HepG2 (cell line): ENCODE measurements around the gene PAFAH1B1. TPM values are rescaled to one million over a fixed set of nuclear protein-coding genes. Genes with fewer than 3 reads are reported as not detected.
A peak's percentile ranks its signal among the peaks of the same experiment; 100 is the strongest.

Source experiments
- ATAC-seq: fragments of 200-7000 bp; cut with Tn5 transposase; 3 replicates; pipeline ENCODE4 v1.9.1; 2020; ENCODE audit warnings: mild to moderate bottlenecking, moderate library complexity
- BruUV-seq: library from RNA; stranded (reverse); fragments of 400-500 nt; replicated peaks from 2 replicates; lab custom pipeline; 2021; lab: Mats Ljungman, UMichigan
- CTCF ChIA-PET: fragments of 300-600 bp; formaldehyde crosslinking; extraction: SDS; loops from one replicate; lab custom pipeline; 2021; ENCODE audit warnings: low total read pairs, inconsistent platforms, low intra/inter-chr PET ratio; lab: Yijun Ruan, JAX
- POLR2A ChIA-PET: fragments of 350-600 bp; sonication (Branson Sonifier 250); formaldehyde crosslinking; loops from one replicate; lab custom pipeline; 2020; ENCODE audit warnings: antibody characterized with exemption, inconsistent platforms; lab: Yijun Ruan, JAX
- DNase-seq: peaks from one replicate; pipeline ENCODE4 v3.0.0-alpha.2; 2015; ENCODE audit warnings: low spot score
- FAIRE-seq: peaks from 3 replicates; lab custom pipeline; 2011; peaks lifted over from hg19 to GRCh38; lab: Jason Lieb, UNC
- H2AFZ ChIP-seq: one replicate; pipeline ENCODE4 v1.6.1; 2011; ENCODE audit warnings: low read length, inconsistent platforms
- H3K27ac ChIP-seq: fragments of 300-600 bp; 3 replicates; pipeline ENCODE4 v1.8.0; 2011; ENCODE audit warnings: mixed run types, mild to moderate bottlenecking, mixed read lengths, low read length, inconsistent platforms; ENCODE audit not compliant: insufficient read depth; ENCODE audit errors: extremely low read length
- H3K27me3 ChIP-seq, 2 experiments: fragments of 200-600 bp in 1 of 2; 2 replicates in 1 of 2; 3 replicates in 1 of 2; pipeline versions ENCODE4 v1.6.0 to v1.8.0; 2011; ENCODE audit warnings: low read length in 2 of 2, mild to moderate bottlenecking in 2 of 2, moderate library complexity in 2 of 2, inconsistent platforms in 1 of 2; ENCODE audit not compliant: insufficient read depth in 2 of 2, control insufficient read depth in 1 of 2
- H3K36me3 ChIP-seq, 2 experiments: fragments of 200-600 bp in 1 of 2; replicated peaks in 1 of 2; 2 replicates in 1 of 2; 3 replicates in 1 of 2; pipeline versions ENCODE4 v1.5.1 to v1.8.0; 2011; ENCODE audit warnings: low read length in 2 of 2, inconsistent platforms in 1 of 2; ENCODE audit not compliant: insufficient read depth in 2 of 2, control insufficient read depth in 1 of 2
- H3K4me1 ChIP-seq: 2 replicates; pipeline ENCODE4 v1.5.1; 2012; ENCODE audit warnings: low read length, inconsistent platforms; ENCODE audit not compliant: insufficient read depth
- H3K4me2 ChIP-seq: 2 replicates; pipeline ENCODE4 v1.6.0; 2011; ENCODE audit warnings: low read depth, low read length, inconsistent platforms
- H3K4me3 ChIP-seq, 3 experiments: fragments of 200-600 bp in 1 of 3; sonication (generic), shearing (Covaris generic) in 1 of 3; replicated peaks in 1 of 3; 2 replicates each; pipeline ENCODE4 v1.5.1; 2011 to 2016; ENCODE audit warnings: low read length in 3 of 3, inconsistent platforms in 2 of 3, low read depth in 2 of 3, mild to moderate bottlenecking in 2 of 3, control low read depth in 1 of 3, mixed read lengths in 1 of 3; ENCODE audit not compliant: insufficient read depth in 1 of 3
- H3K79me2 ChIP-seq: one replicate; pipeline ENCODE4 v1.6.1; 2011; ENCODE audit warnings: low read length, inconsistent platforms; ENCODE audit not compliant: insufficient read depth
- H3K9ac ChIP-seq: 2 replicates; pipeline ENCODE4 v1.6.0; 2011; ENCODE audit warnings: mild to moderate bottlenecking, low read depth, low read length, inconsistent platforms; ENCODE audit not compliant: insufficient read depth
- H3K9me3 ChIP-seq: 2 replicates; pipeline ENCODE4 v1.5.1; 2012; ENCODE audit warnings: mild to moderate bottlenecking, low read length
- H4K20me1 ChIP-seq: 2 replicates; pipeline ENCODE4 v1.6.0; 2011; ENCODE audit warnings: inconsistent platforms, mild to moderate bottlenecking, low read length, moderate library complexity; ENCODE audit not compliant: insufficient read depth
- AGO2 ChIP-seq: fragments of 200-400 bp; formaldehyde crosslinking; optimal IDR thresholded peaks from 2 replicates; pipeline ENCODE3; 2017; ENCODE audit warnings: mild to moderate bottlenecking, low read depth, low read length, moderate library complexity
- EEA1 ChIP-seq: sonication (generic); formaldehyde crosslinking; IDR thresholded peaks from 2 replicates; pipeline ENCODE4 v1.5.1; 2020; ENCODE audit warnings: mild to moderate bottlenecking, missing genetic modification reagents, borderline replicate concordance
- HNRNPLL ChIP-seq: fragments of 200-400 bp; formaldehyde crosslinking; IDR thresholded peaks from 2 replicates; pipeline ENCODE4 v1.6.1; 2017; ENCODE audit warnings: mild to moderate bottlenecking, low read depth, low read length; ENCODE audit not compliant: poor library complexity, severe bottlenecking
- RBFOX2 ChIP-seq: fragments of 200-400 bp; formaldehyde crosslinking; IDR thresholded peaks from 2 replicates; pipeline ENCODE4 v1.6.1; 2017; ENCODE audit warnings: low read depth, mild to moderate bottlenecking, low read length
- RFX1 ChIP-seq: fragments of 450-650 bp; IDR thresholded peaks from 2 replicates; pipeline ENCODE4 v1.6.1; 2017
- SRSF4 ChIP-seq: fragments of 200-400 bp; formaldehyde crosslinking; IDR thresholded peaks from one replicate; pipeline ENCODE4 v1.6.1; 2018; ENCODE audit warnings: mild to moderate bottlenecking, low read depth, low read length, moderate library complexity; ENCODE audit not compliant: poor library complexity, severe bottlenecking
- STAT5B ChIP-seq: sonication (generic); formaldehyde crosslinking; IDR thresholded peaks from 2 replicates; pipeline ENCODE4 v1.4.0; 2020; ENCODE audit warnings: missing genetic modification reagents
- TFDP2 ChIP-seq: sonication (generic); formaldehyde crosslinking; IDR thresholded peaks from 2 replicates; pipeline ENCODE4 v1.4.0; 2020; ENCODE audit warnings: missing genetic modification reagents
- USF2 ChIP-seq, 2 experiments: sonication (generic) in 1 of 2; formaldehyde crosslinking in 1 of 2; IDR thresholded peaks; 2 replicates each; pipeline versions ENCODE4 v1.5.1 to v1.6.1; 2011 to 2020; ENCODE audit warnings: borderline replicate concordance in 1 of 2, low read depth in 1 of 2, low read length in 1 of 2, mild to moderate bottlenecking in 1 of 2, missing genetic modification reagents in 1 of 2, moderate library complexity in 1 of 2
- ZNF180 ChIP-seq: sonication (generic); formaldehyde crosslinking; IDR thresholded peaks from 2 replicates; pipeline ENCODE4 v1.4.0; 2020; ENCODE audit warnings: low read depth, missing genetic modification reagents, borderline replicate concordance
- ZSCAN25 ChIP-seq: sonication (generic); formaldehyde crosslinking; IDR thresholded peaks from 2 replicates; pipeline ENCODE4 v1.8.0; 2022; ENCODE audit warnings: mild to moderate bottlenecking, missing genetic modification reagents
- WGBS: methylation state at CpG from one replicate; pipeline ENCODE4 v1.1.6; 2017; ENCODE audit warnings: low lambda C conversion rate; 5-methylcytosine and 5-hydroxymethylcytosine counted together
- in situ Hi-C: cut with HindIII; loops from 2 replicates; pipeline ENCODE4 v1.10.0; 2017; ENCODE audit warnings: low pct_unique_long_range_greater_than_20kb; ENCODE audit not compliant: extremely low pct_ligation_motif_present
- intact Hi-C: fragments of 100-400 bp; cut with micrococcal nuclease; formaldehyde crosslinking; loops from one replicate; pipeline ENCODE4 v1.10.0; 2022; ENCODE audit not compliant: unreplicated experiment
- polyA plus RNA-seq, 8 experiments: library from polyadenylated mRNA; depleted of rRNA in 3 of 8; stranded (reverse) in 7 of 8; unstranded in 1 of 8; fragments of >200 nt; fragmentation: Illumina TruSeq in 4 of 8; extraction: Trizol in 4 of 8; gene quantifications; 2 replicates each; pipeline versions ENCODE4 v1.2.1 to v1.2.3, GENCODE V29; 2011 to 2016; ENCODE audit warnings: low read depth in 4 of 8, missing spikeins in 1 of 8, mixed read lengths in 1 of 8; ENCODE audit not compliant: insufficient read depth in 1 of 8
- total RNA-seq, 5 experiments: library from RNA; depleted of rRNA; stranded (reverse); fragments of >200 nt; fragmentation: Illumina TruSeq; extraction: Trizol; gene quantifications; 2 replicates each; pipeline ENCODE4 v1.2.3, GENCODE V29; 2016; ENCODE audit warnings: low read depth in 1 of 5

The PAFAH1B1 gene
- total and polyA plus RNA-seq, 2 of the 13 experiments (the other 11 are each of a cell fraction or from before 2014, with no cell fraction given) = 46.0 to 64.9 TPM

GRCh38 chr17:2695243-2695960, 101.9 kb downstream of the PAFAH1B1 start (continued):
- no peak for TF ChIP-seq SRSF4
- no peak for TF ChIP-seq USF2 (IDR thresholded peaks at IDR 0.05; ENCODE audit: low read depth, low read length)
- no peak for TF ChIP-seq USF2 (CRISPR knock-in tag; IDR thresholded peaks at IDR 0.05; ENCODE audit: borderline replicate concordance)
- no peak for TF ChIP-seq ZNF180 (CRISPR knock-in tag)

- no peak overlapping the region for H3K4me2 ChIP-seq
- no peaks in the 10 kb centered on the region for H4K20me1 ChIP-seq
- FAIRE-seq (no peak), DNase-seq (no peak), ATAC-seq (no peak)
- no peaks in the 10 kb centered on the region for H3K27me3 ChIP-seq
- no peaks in the 10 kb centered on the region for H3K79me2 ChIP-seq
- no peak overlapping the region for H2AFZ ChIP-seq
- ChIA-PET POLR2A (no interaction called here), CTCF (no interaction called here)
- no peaks in the 10 kb centered on the region for H3K9me3 ChIP-seq
- 96% methylated on average over 22 of the region's 36 CpGs for WGBS
- intact Hi-C loops = no loop called here
- in situ Hi-C loops = no loop called here
- no peak for TF ChIP-seq EEA1 (CRISPR knock-in tag)
- 0 out of 2 replicates have a peak, but pooled peaks have one; percentile 28 for TF ChIP-seq RBFOX2
- no peak for TF ChIP-seq TFDP2 (CRISPR knock-in tag)
- no peak for TF ChIP-seq ZSCAN25 (CRISPR knock-in tag)
- TF ChIP-seq HNRNPLL = no peak
- TF ChIP-seq AGO2 = peak; percentile 43
- no peak for TF ChIP-seq STAT5B
- TF ChIP-seq RFX1 = no peak
- no peak overlapping the region for H3K27ac ChIP-seq
- no TSS peak for BruUV-seq
- H3K36me3 ChIP-seq = peaks cover 48 to 65% of the 10 kb centered on the region in 2 experiments; a peak in 4 of 5 replicates
- H3K4me1 ChIP-seq = no peaks in the 10 kb centered on the region
- no peak overlapping the region for H3K9ac ChIP-seq
- H3K4me3 ChIP-seq = no peak overlapping the region
These were observed 102.7 kb downstream of the PAFAH1B1 start for GRCh38 chr17:2695961-2696760.
